Purkinje cell (primary cell): ENCODE measurements around the gene ACADSB. TPM values are rescaled to one million over a fixed set of nuclear protein-coding genes. Genes with fewer than 3 reads are reported as not detected.

Source experiments
- polyA plus RNA-seq: library from polyadenylated mRNA; unstranded; fragments of >200 nt; fragmentation: Nextera tagmentation; gene quantifications from 2 replicates; pipeline ENCODE4 v1.2.1, GENCODE V29; 2014

The ACADSB gene
- polyA plus RNA-seq = 19.3 and 25.1 TPM in 2 replicates

GRCh38 chr10:123008355-123009104 is at the start of gene ACADSB, which contains the start of gene IKZF5:
Gene ACADSB (plus strand): TSS chr10:123009006. CDS start chr10:123009030, 24 bp downstream.
Gene IKZF5 (minus strand): TSS chr10:123008795. CDS start chr10:122998625, 10,170 bp downstream.

GRCh38 chr10:122980209-122981065 is 28.4 kb upstream of the ACADSB start, which contains the start of gene PSTK:
Gene PSTK (plus strand): TSS chr10:122980401. CDS start chr10:122980480, 79 bp downstream.

Other genes starting within 250 kb of the ACADSB start
- gene CUZD1, start 163.1 kb upstream of the ACADSB start, polyA plus RNA-seq = 0.66 TPM in 1 of 2 replicates, not detected in the other
- 28.0 and 36.0 TPM in 2 replicates for gene FAM24B, start 129.4 kb upstream of the ACADSB start, polyA plus RNA-seq
- not detected in 2 replicates for gene FAM24A, start 98.4 kb upstream of the ACADSB start, polyA plus RNA-seq
- 21.1 and 40.9 TPM in 2 replicates for gene C10orf88, start 54.8 kb upstream of the ACADSB start, polyA plus RNA-seq
- gene PSTK, start 28.6 kb upstream of the ACADSB start, polyA plus RNA-seq = 54.8 and 71.3 TPM in 2 replicates
- 11.2 and 13.7 TPM in 2 replicates for gene IKZF5, start 211 bp upstream of the ACADSB start, polyA plus RNA-seq
- not detected in 2 replicates for gene HMX3, start 127.0 kb downstream of the ACADSB start, polyA plus RNA-seq
- not detected in 2 replicates for gene HMX2, start 139.1 kb downstream of the ACADSB start, polyA plus RNA-seq
- gene BUB3, start 145.4 kb downstream of the ACADSB start, polyA plus RNA-seq = 90.3 and 108 TPM in 2 replicates